ENCODE results near the gene RAB36. TPM values are rescaled to one million over a fixed set of nuclear protein-coding genes. Genes with fewer than 3 reads are reported as not detected.

Gene RAB36
- total and polyA plus RNA-seq, 7 experiments from 2014 or later, result 0.10 to 1.2 (median 0.40) TPM

DNA sequence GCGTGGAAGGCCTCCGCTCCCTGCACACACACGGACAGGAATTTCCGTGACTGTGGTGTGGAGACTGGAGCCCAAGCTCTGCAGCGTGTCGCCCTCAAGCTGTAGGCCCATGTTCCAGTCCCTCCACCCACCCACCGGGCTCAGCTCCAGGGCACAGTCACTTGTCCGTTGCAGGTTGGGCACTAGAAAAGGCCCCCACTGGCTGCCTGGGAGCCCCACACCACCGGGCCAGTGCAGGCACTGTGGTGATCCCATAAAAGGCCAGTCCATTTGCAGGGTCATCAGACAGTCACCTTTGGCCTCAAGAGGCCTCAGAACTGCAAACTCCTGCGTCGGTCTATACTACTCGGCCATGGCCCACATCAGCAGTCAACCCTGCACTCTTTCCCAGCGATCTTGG lies 16.3 kb downstream of the RAB36 start:
- no peaks in the 10 kb centered on the region for H3K4me1 ChIP-seq (ENCODE audit: control insufficient read depth in 2 of 2, insufficient read depth in 2 of 2, low read length in 2 of 2)
- no peaks in the 10 kb centered on the region for H3K9me3 ChIP-seq (ENCODE audit: control insufficient read depth in 2 of 3, low read length in 3 of 3)
- Mint-ChIP-seq H3K27me3 (no peaks in the 10 kb centered on the region), H3K4me1 (no peaks in the 10 kb centered on the region), H3K36me3 (no peaks in the 10 kb centered on the region), H3K4me3 (no peak overlapping the region), H3K9me3 (peaks cover 0 to 3% (median 0%) of the 10 kb centered on the region in 11 donors), H3K27ac (no peak overlapping the region)
- POLR2A ChIA-PET, result no interaction called here
- ATAC-seq (no peak), DNase-seq (no peak)
- CTCF ChIA-PET, result interaction anchor here (0.7 kb wide), 1 partner anchor 225 kb away, joined by 3 read pairs; no protein-coding TSS in a partner anchor
- H3K27me3 ChIP-seq (ENCODE audit: control insufficient read depth in 2 of 2, insufficient read depth in 2 of 2, low read length in 2 of 2), result no peaks in the 10 kb centered on the region
- no peak overlapping the region for H3K4me3 ChIP-seq (ENCODE audit: low read length)
- H3K36me3 ChIP-seq (ENCODE audit: control insufficient read depth in 2 of 3, insufficient read depth in 3 of 3, low read length in 3 of 3), result no peaks in the 10 kb centered on the region
- intact Hi-C loops (cut with micrococcal nuclease), result no loop called here
- no peak overlapping the region for H3K27ac ChIP-seq (ENCODE audit: low read depth, low read length)

DNA sequence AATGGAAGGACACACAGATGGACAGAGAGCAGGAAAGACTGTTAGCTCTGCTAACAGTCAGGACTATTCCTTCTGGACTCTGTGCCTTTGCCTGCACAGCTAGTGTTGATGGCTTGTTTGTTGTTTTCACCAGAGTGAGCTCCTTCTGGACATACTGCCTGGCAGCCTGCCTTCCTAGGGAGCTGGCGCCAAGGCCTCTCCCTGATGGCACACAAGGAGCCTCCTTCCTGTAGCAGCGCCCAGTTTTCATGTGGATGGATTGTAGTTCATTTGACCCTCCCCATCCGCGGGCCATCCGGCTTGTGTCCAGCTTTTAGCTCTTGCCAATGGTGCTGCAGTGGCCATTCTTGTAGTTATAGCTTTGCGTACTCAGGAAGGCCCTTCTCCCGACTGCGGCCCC lies 18.4 kb downstream of the RAB36 start:
- no peak overlapping the region for H3K4me3 Mint-ChIP-seq
- no peak overlapping the region for H3K27ac ChIP-seq (ENCODE audit: low read depth, low read length)
- no peaks in the 10 kb centered on the region for H3K27me3 Mint-ChIP-seq
- no peaks in the 10 kb centered on the region for H3K36me3 Mint-ChIP-seq
- H3K27me3 ChIP-seq (ENCODE audit: control insufficient read depth in 2 of 2, insufficient read depth in 2 of 2, low read length in 2 of 2), result no peaks in the 10 kb centered on the region
- ATAC-seq, result no peak
- no peak overlapping the region for H3K27ac Mint-ChIP-seq
- H3K9me3 ChIP-seq (ENCODE audit: control insufficient read depth in 2 of 3, low read length in 3 of 3), result no peaks in the 10 kb centered on the region
- no peak overlapping the region for H3K4me3 ChIP-seq (ENCODE audit: low read length)
- peaks cover 0 to 3% (median 0%) of the 10 kb centered on the region in 11 donors for H3K9me3 Mint-ChIP-seq
- no peaks in the 10 kb centered on the region for H3K4me1 ChIP-seq (ENCODE audit: control insufficient read depth in 2 of 2, insufficient read depth in 2 of 2, low read length in 2 of 2)
- H3K36me3 ChIP-seq (ENCODE audit: control insufficient read depth in 2 of 3, insufficient read depth in 3 of 3, low read length in 3 of 3), result no peaks in the 10 kb centered on the region
- H3K4me1 Mint-ChIP-seq, result no peaks in the 10 kb centered on the region
- intact Hi-C loops (cut with micrococcal nuclease), result no loop called here
- POLR2A ChIA-PET, result no interaction called here
- no peak for DNase-seq
- CTCF ChIA-PET, result no interaction called here

DNA sequence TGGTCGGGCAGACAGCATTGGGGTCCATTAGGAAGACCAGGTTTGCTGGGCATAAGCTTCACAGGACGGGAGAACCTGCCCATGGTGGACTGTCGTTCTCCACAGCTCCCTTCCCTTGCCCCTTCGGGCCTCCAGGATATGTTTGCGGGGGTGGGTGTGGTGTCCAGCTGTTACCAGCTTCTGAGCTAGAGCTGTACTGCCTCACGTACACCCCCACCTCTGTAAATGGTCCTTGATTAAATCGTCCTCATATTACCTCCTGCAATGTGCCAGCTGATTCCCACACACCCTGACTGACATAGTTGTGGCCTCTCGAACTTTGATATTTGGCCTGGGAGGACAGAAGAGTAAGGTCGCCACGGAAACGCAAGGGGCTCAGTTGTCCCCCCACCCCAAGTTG lies 18.8 kb downstream of the RAB36 start:
- peaks cover 0 to 3% (median 0%) of the 10 kb centered on the region in 11 donors for H3K9me3 Mint-ChIP-seq
- Histone ChIP-seq H3K4me1 (ENCODE audit: control insufficient read depth in 2 of 2, insufficient read depth in 2 of 2, low read length in 2 of 2) (no peaks in the 10 kb centered on the region), H3K9me3 (ENCODE audit: control insufficient read depth in 2 of 3, low read length in 3 of 3) (no peaks in the 10 kb centered on the region), H3K4me3 (ENCODE audit: low read length) (no peak overlapping the region), H3K36me3 (ENCODE audit: control insufficient read depth in 2 of 3, insufficient read depth in 3 of 3, low read length in 3 of 3) (no peaks in the 10 kb centered on the region), H3K27me3 (ENCODE audit: control insufficient read depth in 2 of 2, insufficient read depth in 2 of 2, low read length in 2 of 2) (no peaks in the 10 kb centered on the region), H3K27ac (ENCODE audit: low read depth, low read length) (no peak overlapping the region)
- no peak overlapping the region for H3K4me3 Mint-ChIP-seq
- intact Hi-C loops (cut with micrococcal nuclease), result no loop called here
- no peaks in the 10 kb centered on the region for H3K36me3 Mint-ChIP-seq
- ATAC-seq, result no peak
- no peaks in the 10 kb centered on the region for H3K4me1 Mint-ChIP-seq
- no peak for DNase-seq
- POLR2A ChIA-PET, result no interaction called here
- H3K27me3 Mint-ChIP-seq, result no peaks in the 10 kb centered on the region
- no peak overlapping the region for H3K27ac Mint-ChIP-seq
- CTCF ChIA-PET, result no interaction called here

DNA sequence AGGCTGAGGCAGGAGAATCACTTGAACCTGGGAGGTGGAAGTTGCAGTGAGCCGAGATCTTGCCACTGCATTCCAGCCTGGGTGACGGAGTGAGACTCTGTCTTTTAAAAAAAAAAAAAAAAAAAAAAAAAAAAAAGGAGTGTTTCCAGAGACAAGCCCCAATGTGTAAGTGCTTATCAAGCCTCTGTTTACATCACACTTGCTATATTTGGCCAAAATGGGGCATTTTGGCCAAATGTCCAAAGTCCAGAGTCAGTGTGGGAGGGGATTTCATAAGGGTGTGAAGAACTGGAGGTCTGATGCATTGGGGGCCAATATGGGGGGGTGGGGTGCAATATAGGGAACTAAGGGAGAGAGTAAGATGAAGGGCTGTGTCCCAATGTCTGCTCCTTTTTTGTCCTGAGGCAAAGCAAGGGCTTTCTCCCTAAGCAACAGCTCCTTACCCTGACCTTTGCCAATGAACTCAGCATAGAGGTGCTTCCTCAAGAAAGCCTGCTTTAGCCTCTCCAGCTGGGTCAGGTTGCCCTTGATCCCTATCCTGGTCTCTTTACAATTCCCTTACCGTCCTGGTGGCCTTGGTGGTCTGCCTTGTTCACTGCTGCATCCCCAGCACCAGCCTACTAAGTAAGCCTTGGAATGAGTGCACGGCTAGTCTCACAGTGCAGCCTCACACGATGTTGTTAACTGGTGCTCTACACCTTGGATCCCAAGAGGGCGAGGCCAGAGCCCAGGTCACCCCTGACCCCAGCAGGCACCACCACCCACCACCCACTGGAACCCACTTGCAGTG lies 21.0 kb downstream of the RAB36 start:
- Mint-ChIP-seq H3K4me3 (no peak overlapping the region), H3K27me3 (no peaks in the 10 kb centered on the region), H3K27ac (no peak overlapping the region), H3K36me3 (no peaks in the 10 kb centered on the region), H3K9me3 (peaks cover 0 to 3% (median 0%) of the 10 kb centered on the region in 11 donors), H3K4me1 (no peaks in the 10 kb centered on the region)
- no peak for ATAC-seq
- H3K9me3 ChIP-seq (ENCODE audit: control insufficient read depth in 2 of 3, low read length in 3 of 3), result no peaks in the 10 kb centered on the region
- POLR2A ChIA-PET, result interaction anchor here (0.7 kb wide), 1 partner anchor 10 kb away, joined by 5 read pairs; no protein-coding TSS in a partner anchor
- DNase-seq, result no peak
- no peaks in the 10 kb centered on the region for H3K36me3 ChIP-seq (ENCODE audit: control insufficient read depth in 2 of 3, insufficient read depth in 3 of 3, low read length in 3 of 3)
- CTCF ChIA-PET, result interaction anchor here (1.4 kb wide), 1 partner anchor 220 kb away, joined by 3 read pairs; no protein-coding TSS in a partner anchor
- no peaks in the 10 kb centered on the region for H3K4me1 ChIP-seq (ENCODE audit: control insufficient read depth in 2 of 2, insufficient read depth in 2 of 2, low read length in 2 of 2)
- no peaks in the 10 kb centered on the region for H3K27me3 ChIP-seq (ENCODE audit: control insufficient read depth in 2 of 2, insufficient read depth in 2 of 2, low read length in 2 of 2)
- intact Hi-C loops (cut with micrococcal nuclease), result no loop called here
- H3K4me3 ChIP-seq (ENCODE audit: low read length), result no peak overlapping the region
- H3K27ac ChIP-seq (ENCODE audit: low read depth, low read length), result no peak overlapping the region

DNA sequence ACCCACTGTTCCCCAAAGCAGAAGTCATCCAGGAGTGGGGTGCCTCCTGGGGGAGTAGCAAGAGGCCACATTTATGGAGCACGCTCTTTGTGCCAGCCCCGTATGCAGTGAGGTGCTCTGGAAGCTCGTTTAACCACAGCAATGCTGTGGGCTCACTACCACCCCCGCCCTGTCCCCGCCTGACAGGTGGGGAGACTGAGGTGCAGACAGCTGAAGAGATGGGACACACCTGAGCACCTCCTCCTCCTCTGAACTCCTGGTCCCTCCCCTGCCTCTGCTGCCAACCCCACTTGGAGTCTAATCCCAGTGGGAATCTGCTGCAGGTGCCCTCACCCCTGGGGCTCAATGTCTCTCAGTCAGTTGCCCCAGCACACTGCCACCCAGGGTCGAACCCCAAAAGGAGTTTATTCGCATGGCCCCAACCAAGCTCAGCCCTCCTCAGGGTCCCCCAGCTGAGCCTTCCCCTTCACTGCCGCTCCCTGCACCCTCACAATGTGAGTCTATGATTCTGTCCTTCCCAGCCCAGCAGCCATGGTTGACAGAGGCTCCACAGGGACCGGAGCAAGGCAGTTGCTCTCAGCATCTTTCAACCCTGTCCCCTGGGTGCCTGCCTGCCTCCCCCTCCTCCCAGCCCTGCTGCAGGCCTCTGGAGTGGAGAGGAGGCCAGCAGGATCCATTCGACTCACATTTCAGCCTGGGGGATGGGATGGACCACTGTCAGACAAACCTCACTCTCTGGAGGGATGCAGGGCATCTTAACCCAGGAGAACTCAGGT lies 21.8 kb downstream of the RAB36 start:
- H3K4me1 Mint-ChIP-seq, result no peaks in the 10 kb centered on the region
- Histone ChIP-seq H3K27me3 (ENCODE audit: control insufficient read depth in 2 of 2, insufficient read depth in 2 of 2, low read length in 2 of 2) (no peaks in the 10 kb centered on the region), H3K4me1 (ENCODE audit: control insufficient read depth in 2 of 2, insufficient read depth in 2 of 2, low read length in 2 of 2) (no peaks in the 10 kb centered on the region), H3K4me3 (ENCODE audit: low read length) (no peak overlapping the region), H3K36me3 (ENCODE audit: control insufficient read depth in 2 of 3, insufficient read depth in 3 of 3, low read length in 3 of 3) (no peaks in the 10 kb centered on the region), H3K9me3 (ENCODE audit: control insufficient read depth in 2 of 3, low read length in 3 of 3) (no peaks in the 10 kb centered on the region), H3K27ac (ENCODE audit: low read depth, low read length) (no peak overlapping the region)
- intact Hi-C loops (cut with micrococcal nuclease), result no loop called here
- CTCF ChIA-PET, result interaction anchor here (0.6 kb wide), 1 partner anchor 221 kb away, joined by 5 read pairs; no protein-coding TSS in a partner anchor
- DNase-seq, result no peak
- peaks cover 0 to 3% (median 0%) of the 10 kb centered on the region in 11 donors for H3K9me3 Mint-ChIP-seq
- no peak overlapping the region for H3K4me3 Mint-ChIP-seq
- no peaks in the 10 kb centered on the region for H3K27me3 Mint-ChIP-seq
- H3K36me3 Mint-ChIP-seq, result no peaks in the 10 kb centered on the region
- POLR2A ChIA-PET, result no interaction called here
- H3K27ac Mint-ChIP-seq, result no peak overlapping the region
- ATAC-seq, result no peak

DNA sequence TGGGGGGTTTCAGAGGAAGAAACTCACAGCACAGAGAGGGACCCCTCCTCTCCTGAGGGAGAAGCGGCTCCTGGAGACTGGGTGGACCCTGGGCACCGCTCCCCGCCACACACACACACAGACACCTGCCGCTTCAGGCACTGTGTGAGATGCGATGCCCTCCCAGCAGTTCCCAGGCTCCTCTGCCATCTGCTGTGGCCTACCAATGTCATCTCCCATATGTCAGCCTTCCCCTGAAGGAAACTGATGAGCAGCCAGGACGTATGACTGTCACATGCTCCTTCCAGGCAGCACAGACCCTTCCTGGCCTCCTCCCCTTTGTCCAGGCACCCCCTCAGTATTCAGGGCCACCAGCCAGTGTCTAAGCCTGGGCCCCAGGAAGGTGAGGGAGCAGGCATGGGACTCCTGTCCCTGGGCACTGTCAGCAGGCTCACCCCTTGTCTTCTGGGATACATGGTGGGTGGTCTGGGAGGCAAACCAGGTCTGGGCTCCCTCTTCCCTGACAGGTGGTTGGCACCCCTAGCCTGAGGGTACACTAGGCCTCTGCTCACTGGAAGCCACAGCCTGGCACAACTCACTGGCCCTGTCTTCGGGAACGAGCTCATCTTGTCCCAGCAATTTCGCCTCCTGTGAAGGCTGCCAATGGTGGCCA lies 23.2 kb downstream of the RAB36 start:
- Mint-ChIP-seq H3K27ac (peak overlapping the region in 1 of 9 donors; percentile 41), H3K9me3 (peaks cover 0 to 3% (median 0%) of the 10 kb centered on the region in 11 donors), H3K27me3 (no peaks in the 10 kb centered on the region), H3K36me3 (no peaks in the 10 kb centered on the region), H3K4me1 (peaks cover 0 to under 1% (median 0%) of the 10 kb centered on the region in 7 donors), H3K4me3 (no peak overlapping the region)
- Histone ChIP-seq H3K36me3 (ENCODE audit: control insufficient read depth in 2 of 3, insufficient read depth in 3 of 3, low read length in 3 of 3) (no peaks in the 10 kb centered on the region), H3K4me1 (ENCODE audit: control insufficient read depth in 2 of 2, insufficient read depth in 2 of 2, low read length in 2 of 2) (no peaks in the 10 kb centered on the region), H3K27me3 (ENCODE audit: control insufficient read depth in 2 of 2, insufficient read depth in 2 of 2, low read length in 2 of 2) (no peaks in the 10 kb centered on the region), H3K9me3 (ENCODE audit: control insufficient read depth in 2 of 3, low read length in 3 of 3) (no peaks in the 10 kb centered on the region), H3K4me3 (ENCODE audit: low read length) (no peak overlapping the region), H3K27ac (ENCODE audit: low read depth, low read length) (no peak overlapping the region)
- no peak for ATAC-seq
- intact Hi-C loops (cut with micrococcal nuclease), result no loop called here
- DNase-seq, result no peak
- CTCF ChIA-PET, result interaction anchor here (0.9 to 1.0 kb wide), 3 partner anchors 9 to 122 kb away, joined by 3 read pairs; no protein-coding TSS in a partner anchor
- POLR2A ChIA-PET, result no interaction called here
